Endothelial cell (in vitro differentiated cells): ENCODE data around the gene PSORS1C1. TPM values are rescaled to one million over a fixed set of nuclear protein-coding genes. Genes with fewer than 3 reads are reported as not detected.

Experiments used
- DNase-seq: peaks from one replicate; pipeline ENCODE4 v3.0.0; 2021; ENCODE audit warnings: low spot score
- H3K27ac Mint-ChIP-seq: one replicate; pipeline ENCODE4 v1.8.0; 2021; ENCODE audit warnings: mixed read lengths, inconsistent platforms; ENCODE audit not compliant: unreplicated experiment
- H3K27me3 Mint-ChIP-seq: one replicate; pipeline ENCODE4 v1.8.0; 2021; ENCODE audit warnings: mild to moderate bottlenecking, moderate library complexity, mixed read lengths, inconsistent platforms; ENCODE audit not compliant: unreplicated experiment
- H3K36me3 Mint-ChIP-seq: one replicate; pipeline ENCODE4 v1.8.0; 2021; ENCODE audit warnings: mild to moderate bottlenecking, low read depth, mixed read lengths, inconsistent platforms; ENCODE audit not compliant: unreplicated experiment
- H3K4me1 Mint-ChIP-seq: one replicate; pipeline ENCODE4 v1.8.0; 2021; ENCODE audit warnings: mild to moderate bottlenecking, mixed read lengths, inconsistent platforms; ENCODE audit not compliant: unreplicated experiment
- H3K4me3 Mint-ChIP-seq: one replicate; pipeline ENCODE4 v1.8.0; 2021; ENCODE audit warnings: mild to moderate bottlenecking, mixed read lengths, inconsistent platforms; ENCODE audit not compliant: unreplicated experiment
- H3K9me3 Mint-ChIP-seq: one replicate; pipeline ENCODE4 v1.8.0; 2021; ENCODE audit warnings: mixed read lengths, inconsistent platforms; ENCODE audit not compliant: unreplicated experiment
- CTCF ChIP-seq: fragments of 200-600 bp; sonication (generic); IDR thresholded peaks from one replicate; pipeline ENCODE4 v1.5.0; 2021; ENCODE audit warnings: antibody characterized with exemption; ENCODE audit not compliant: unreplicated experiment
- total RNA-seq: library from RNA; stranded (reverse); fragmentation: NEBNext Ultra II Directional; extraction: Animal tissue kit (Norgen Biotek cat#: 25700); gene quantifications from one replicate; pipeline ENCODE4 v1.2.1, GENCODE V29; 2021; ENCODE audit not compliant: unreplicated experiment

The PSORS1C1 gene
- total RNA-seq, 1 donor from 2014 or later: 0.54 TPM

- no peak for DNase-seq
- Mint-ChIP-seq H3K9me3 (no peaks in the 10 kb centered on the region), H3K27ac (peak within 1 kb of the TSS; percentile 94), H3K4me3 (peak within 1 kb of the TSS; percentile 37), H3K4me1 (peaks cover 25% of the 10 kb centered on the region), H3K27me3 (peaks cover 2% of the 10 kb centered on the region), H3K36me3 (peaks cover 7% of the 10 kb centered on the region)
- no peak for TF ChIP-seq CTCF
These were observed 24.4 kb downstream of the PSORS1C1 start, which contains the start of gene PSORS1C2 for GRCh38 chr6:31138982-31139381. TSS of gene PSORS1C2 (minus strand) at chr6:31139066. CDS start at chr6:31139026, 40 bp downstream.

- DNase-seq: peak; percentile 38
- Mint-ChIP-seq H3K9me3 (no peaks in the 10 kb centered on the region), H3K27me3 (peaks cover 4% of the 10 kb centered on the region), H3K4me1 (peaks cover 25% of the 10 kb centered on the region), H3K4me3 (peak overlapping the region; percentile 37), H3K27ac (peak overlapping the region; percentile 94), H3K36me3 (peaks cover 7% of the 10 kb centered on the region)
- TF ChIP-seq CTCF: no peak
These were observed 25.0 kb downstream of the PSORS1C1 start for GRCh38 chr6:31139599-31139998.

GRCh38 chr6:31140643-31141042 is 26.0 kb downstream of the PSORS1C1 start:
- no peak for DNase-seq
- Mint-ChIP-seq H3K4me1 (peaks cover 25% of the 10 kb centered on the region), H3K4me3 (no peak overlapping the region), H3K36me3 (peaks cover 10% of the 10 kb centered on the region), H3K27ac (no peak overlapping the region), H3K27me3 (peaks cover 4% of the 10 kb centered on the region), H3K9me3 (no peaks in the 10 kb centered on the region)
- TF ChIP-seq CTCF: no peak

GRCh38 chr6:31142361-31142761 is 27.8 kb downstream of the PSORS1C1 start:
- TF ChIP-seq CTCF: no peak
- H3K4me1 Mint-ChIP-seq: peaks cover 25% of the 10 kb centered on the region
- no peak for DNase-seq
- H3K27me3 Mint-ChIP-seq: peaks cover 4% of the 10 kb centered on the region
- H3K4me3 Mint-ChIP-seq: no peak overlapping the region
- peaks cover 13% of the 10 kb centered on the region for H3K36me3 Mint-ChIP-seq
- H3K9me3 Mint-ChIP-seq: no peaks in the 10 kb centered on the region
- H3K27ac Mint-ChIP-seq: peak overlapping the region; percentile 4

GRCh38 chr6:31143148-31143547 is 28.5 kb downstream of the PSORS1C1 start:
- no peak for TF ChIP-seq CTCF
- Mint-ChIP-seq H3K9me3 (no peaks in the 10 kb centered on the region), H3K27ac (no peak overlapping the region), H3K36me3 (peaks cover 9% of the 10 kb centered on the region), H3K4me3 (peak overlapping the region; percentile 22), H3K4me1 (peaks cover 21% of the 10 kb centered on the region), H3K27me3 (peaks cover 5% of the 10 kb centered on the region)
- DNase-seq: peak; percentile 23
